ENCODE data around the gene PLN.

The PLN gene

GRCh38 chr6:118537574-118537973 lies 10.5 kb upstream of the PLN start:
- DNase-seq (ENCODE audit: low spot score) = peak; percentile 10

GRCh38 chr6:118542184-118542952 lies 5.7 kb upstream of the PLN start:
- DNase-seq (ENCODE audit: low spot score) = peak; percentile 69

- no peak for DNase-seq (ENCODE audit: low spot score)
Measured at GRCh38 chr6:118544105-118544504, 4.0 kb upstream of the PLN start.

GRCh38 chr6:118546164-118546879 lies 1.8 kb upstream of the PLN start:
- DNase-seq (ENCODE audit: low spot score) = no peak

- no peak for DNase-seq (ENCODE audit: low spot score)
Measured at GRCh38 chr6:118546880-118547218, 1.2 kb upstream of the PLN start.

GRCh38 chr6:118548613-118549012 lies 517 bp downstream of the PLN start:
- no peak for DNase-seq (ENCODE audit: low spot score)

- peak; percentile 44 for DNase-seq (ENCODE audit: low spot score)
Measured at GRCh38 chr6:118551063-118552053, 3.3 kb downstream of the PLN start.

GRCh38 chr6:118553132-118553531 lies 5.0 kb downstream of the PLN start:
- no peak for DNase-seq (ENCODE audit: low spot score)

- DNase-seq (ENCODE audit: low spot score) = no peak
Measured at GRCh38 chr6:118554698-118555097, 6.6 kb downstream of the PLN start.

GRCh38 chr6:118558464-118559217 lies 10.5 kb downstream of the PLN start:
- no peak for DNase-seq (ENCODE audit: low spot score)

- DNase-seq (ENCODE audit: low spot score) = no peak
Measured at GRCh38 chr6:118559659-118560058, 11.6 kb downstream of the PLN start.

- DNase-seq (ENCODE audit: low spot score) = no peak
Measured at GRCh38 chr6:118562248-118562647, 14.2 kb downstream of the PLN start.

GRCh38 chr6:118562959-118563358 lies 14.9 kb downstream of the PLN start:
- peak; percentile 43 for DNase-seq (ENCODE audit: low spot score)

- no peak for DNase-seq (ENCODE audit: low spot score)
Measured at GRCh38 chr6:118565311-118565960, 17.3 kb downstream of the PLN start.

GRCh38 chr6:118567974-118568373 lies 19.9 kb downstream of the PLN start:
- no peak for DNase-seq (ENCODE audit: low spot score)

GRCh38 chr6:118569498-118569897 lies 21.4 kb downstream of the PLN start:
- no peak for DNase-seq (ENCODE audit: low spot score)

- DNase-seq (ENCODE audit: low spot score) = no peak
Measured at GRCh38 chr6:118571121-118571520, 23.0 kb downstream of the PLN start.

GRCh38 chr6:118574051-118574865 lies 26.2 kb downstream of the PLN start:
- DNase-seq (ENCODE audit: low spot score) = no peak

- no peak for DNase-seq (ENCODE audit: low spot score)
Measured at GRCh38 chr6:118577972-118578371, 29.9 kb downstream of the PLN start.

- no peak for DNase-seq (ENCODE audit: low spot score)
Measured at GRCh38 chr6:118578617-118579016, 30.5 kb downstream of the PLN start.

Data from AG20443 (cell line).